HG02885 (cell line): ENCODE results near the gene PPP1R3E.

Source experiments
- ATAC-seq: cut with Tn5 transposase; IDR thresholded peaks from one replicate; pipeline ENCODE4 v1.9.1; 2021; ENCODE audit warnings: mild to moderate bottlenecking; ENCODE audit not compliant: unreplicated experiment, poor library complexity

Gene PPP1R3E

DNA sequence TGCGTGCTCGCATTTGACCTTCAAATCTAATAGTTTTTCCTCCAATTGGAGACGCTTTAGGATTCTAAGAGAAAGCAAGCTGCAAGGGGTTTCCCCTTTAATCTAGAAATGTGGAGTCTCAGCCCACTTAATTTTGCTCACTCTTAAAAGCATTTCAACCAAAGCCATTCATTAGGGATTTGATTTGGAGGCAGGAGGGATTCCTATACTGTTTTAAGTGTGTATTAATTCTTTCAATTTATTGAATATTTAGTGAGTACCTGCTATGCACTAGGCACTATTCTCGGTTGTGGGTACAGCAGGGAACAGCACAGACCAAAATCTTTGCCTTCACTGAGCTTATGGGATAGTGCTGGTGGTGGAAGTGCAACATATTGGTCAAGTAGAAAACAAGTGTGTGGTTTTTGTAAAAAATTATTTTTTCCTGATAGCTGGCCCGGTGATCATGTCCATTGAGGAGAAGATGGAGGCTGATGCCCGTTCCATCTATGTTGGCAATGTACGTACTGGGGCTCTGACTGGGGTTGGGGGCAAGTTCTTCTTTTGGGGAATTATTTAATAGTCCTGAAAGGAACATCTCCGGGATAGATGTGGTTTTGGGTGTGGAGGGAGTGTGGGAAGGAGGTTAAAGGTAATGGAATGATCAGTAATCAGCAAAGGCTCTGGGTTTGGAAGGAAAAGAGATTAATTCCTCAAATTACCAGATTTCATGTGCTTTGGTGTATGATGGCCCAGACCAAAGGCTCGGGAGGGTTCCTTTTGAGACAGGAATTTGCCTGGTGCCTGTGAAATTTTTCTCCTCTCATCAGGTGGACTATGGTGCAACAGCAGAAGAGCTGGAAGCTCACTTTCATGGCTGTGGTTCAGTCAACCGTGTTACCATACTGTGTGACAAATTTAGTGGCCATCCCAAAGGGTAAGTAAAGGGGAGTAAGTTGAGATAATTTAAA, 20.2 kb upstream of the PPP1R3E start:
- ATAC-seq = no peak

DNA sequence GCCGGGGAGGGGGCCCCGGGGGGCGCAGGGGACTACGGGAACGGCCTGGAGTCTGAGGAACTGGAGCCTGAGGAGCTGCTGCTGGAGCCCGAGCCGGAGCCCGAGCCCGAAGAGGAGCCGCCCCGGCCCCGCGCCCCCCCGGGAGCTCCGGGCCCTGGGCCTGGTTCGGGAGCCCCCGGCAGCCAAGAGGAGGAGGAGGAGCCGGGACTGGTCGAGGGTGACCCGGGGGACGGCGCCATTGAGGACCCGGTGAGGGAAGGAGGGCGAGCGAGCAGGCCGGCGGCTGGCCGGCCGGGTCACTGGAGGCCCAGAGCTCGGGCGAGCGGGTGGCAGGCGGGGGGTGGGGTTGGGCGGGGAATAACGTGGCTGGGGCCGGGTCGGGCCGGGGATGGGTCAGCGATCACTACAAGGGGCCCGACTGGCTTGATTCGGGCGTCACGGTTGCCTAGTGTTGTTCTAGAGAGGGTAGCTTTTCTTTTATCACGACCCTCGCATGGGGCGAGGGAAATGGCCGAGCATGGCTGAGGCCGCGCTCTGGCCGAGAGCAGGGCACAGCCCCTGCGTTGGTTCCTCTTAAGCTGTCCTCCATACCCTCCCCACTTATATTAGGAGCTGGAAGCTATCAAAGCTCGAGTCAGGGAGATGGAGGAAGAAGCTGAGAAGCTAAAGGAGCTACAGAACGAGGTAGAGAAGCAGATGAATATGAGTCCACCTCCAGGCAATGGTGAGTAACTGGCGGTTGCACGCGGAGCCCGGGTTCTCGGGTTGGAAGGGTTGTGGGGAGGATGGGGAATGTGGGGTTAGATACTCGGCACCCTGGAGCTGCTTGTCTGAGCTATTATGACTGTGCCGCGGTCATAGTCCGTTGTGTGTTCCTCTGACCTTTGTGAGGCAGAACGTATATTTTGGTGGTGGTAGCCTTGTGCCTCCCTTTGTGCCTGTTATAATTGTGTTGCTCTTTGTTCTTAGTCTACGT, 19.2 kb upstream of the PPP1R3E start:
- peak; percentile 10 for ATAC-seq

DNA sequence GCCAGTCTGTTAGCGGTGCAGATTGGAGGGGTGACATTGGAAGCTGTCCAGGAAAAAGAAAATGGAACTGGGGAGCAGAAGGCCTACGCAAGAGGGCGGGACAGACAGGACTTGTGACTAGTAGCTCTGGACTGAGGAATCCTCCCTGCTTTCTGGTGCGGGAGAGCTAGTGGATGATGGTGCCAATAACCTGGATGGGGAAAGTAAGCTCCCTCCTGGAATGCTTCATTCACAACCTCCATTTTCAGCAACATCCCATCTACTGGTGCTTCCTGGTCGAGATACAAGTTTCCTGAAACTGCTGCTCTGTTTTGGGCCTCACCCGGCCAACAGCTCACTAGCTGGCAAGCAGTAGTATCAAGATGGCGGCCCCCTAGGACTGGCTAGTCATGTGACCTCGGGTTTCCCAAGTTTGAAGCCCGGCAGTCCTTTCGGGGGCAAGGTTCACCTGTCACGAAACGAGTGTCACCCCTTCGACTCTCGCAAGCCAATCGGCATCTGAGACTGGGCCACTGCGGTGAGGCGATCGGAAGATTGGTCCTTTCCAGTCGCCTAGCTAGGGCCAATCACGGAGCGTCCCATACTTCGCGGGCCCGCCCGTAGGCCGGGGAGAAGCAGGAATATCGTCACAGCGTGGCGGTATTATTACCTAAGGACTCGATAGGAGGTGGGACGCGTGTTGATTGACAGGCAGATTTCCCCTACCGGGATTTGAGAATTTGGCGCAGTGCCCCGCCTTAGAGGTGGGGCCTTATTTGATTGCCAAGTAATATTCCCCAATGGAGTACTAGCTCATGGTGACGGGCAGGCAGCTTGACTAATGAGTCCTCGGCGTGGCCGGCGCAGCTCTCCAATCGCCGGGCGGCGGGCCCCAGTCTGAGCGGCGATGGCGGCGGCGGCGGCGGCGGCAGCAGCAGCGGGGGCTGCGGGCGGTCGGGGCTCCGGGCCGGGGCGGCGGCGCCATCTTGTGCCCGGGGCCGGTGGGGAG, 18.2 kb upstream of the PPP1R3E start, which contains the start of gene PABPN1:
Gene PABPN1, plus strand, starts transcription at position 874 of the 988 bp plus-strand sequence. Its CDS starts 13 bp downstream, at position 887.
- ATAC-seq = peak; percentile 88

DNA sequence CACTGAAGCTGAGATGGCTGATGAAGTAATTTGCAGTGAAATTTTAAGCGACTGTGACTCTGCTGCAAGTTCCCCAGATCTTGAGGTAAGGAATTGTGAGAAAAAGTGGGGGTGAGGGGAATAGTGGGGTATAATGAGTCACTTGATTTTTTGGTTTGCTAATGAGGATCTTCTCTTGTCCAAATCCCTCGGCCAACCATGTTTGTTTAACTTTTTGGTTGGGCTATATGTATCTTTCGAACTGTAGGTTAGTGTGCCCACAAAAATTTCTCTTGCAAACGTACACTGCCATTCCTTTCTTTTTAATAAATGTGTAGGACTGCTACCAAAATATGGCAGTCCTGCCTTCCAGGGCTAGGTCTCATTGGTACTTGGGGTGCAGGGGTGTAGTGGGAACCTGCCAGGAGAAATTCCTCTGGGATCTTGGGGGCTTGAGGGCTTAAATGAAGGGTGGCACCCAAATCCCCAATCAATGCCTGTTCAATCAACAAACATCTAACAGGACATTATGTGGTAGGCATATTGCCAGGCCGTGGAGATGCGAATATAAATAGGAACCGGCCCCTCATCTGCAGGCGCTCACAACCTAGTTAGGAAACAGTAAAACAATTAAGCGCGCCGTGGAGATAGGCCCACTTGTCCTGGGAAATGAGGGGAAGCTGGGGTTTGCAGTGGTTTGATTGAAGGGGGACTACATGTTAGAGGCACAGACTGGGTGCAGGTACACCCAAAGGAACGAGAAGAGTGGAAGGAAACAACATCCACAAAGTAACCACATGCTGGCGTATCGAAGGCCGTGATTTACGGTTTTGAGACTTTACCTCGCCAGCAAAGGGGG, 17.3 kb upstream of the PPP1R3E start:
- ATAC-seq = no peak

DNA sequence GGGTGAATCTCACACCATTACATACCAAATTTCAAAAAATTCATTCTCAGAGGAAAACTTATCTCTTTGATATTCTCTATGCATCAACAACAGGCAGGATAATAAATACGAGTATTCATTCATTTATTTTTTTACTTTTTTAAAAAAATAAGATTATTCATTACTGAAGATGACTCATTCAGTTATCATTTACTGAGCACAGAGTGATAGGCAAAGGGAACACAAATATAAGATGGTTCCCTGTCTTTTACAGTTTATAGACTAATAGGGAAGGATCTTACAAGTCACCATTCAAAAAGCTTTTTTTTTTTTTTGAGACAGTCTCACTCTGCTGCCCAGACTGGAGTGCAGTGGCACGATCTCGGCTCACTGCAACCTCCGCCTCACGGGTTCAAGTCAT, 13.6 kb upstream of the PPP1R3E start:
- ATAC-seq = no peak

DNA sequence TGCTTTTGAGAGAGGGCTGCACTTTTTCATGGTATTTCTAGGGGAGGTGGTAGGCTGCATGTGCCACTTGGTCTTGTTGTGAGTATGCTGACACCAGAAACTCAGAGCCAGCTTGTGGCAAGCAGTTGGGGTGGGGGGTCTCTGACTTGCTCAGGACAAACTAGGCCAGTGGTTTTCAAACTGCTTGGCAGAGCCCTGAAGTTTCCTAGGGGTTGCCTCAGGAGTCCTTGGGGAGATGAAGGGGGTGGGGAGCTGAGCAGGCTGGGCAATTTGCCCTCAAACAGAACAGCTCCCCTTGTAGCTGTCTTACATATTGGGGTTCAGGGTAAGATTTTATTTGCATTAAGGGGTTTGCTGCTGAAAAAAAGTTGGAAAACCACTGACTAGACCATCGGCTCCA, 7.9 kb upstream of the PPP1R3E start:
- no peak for ATAC-seq

DNA sequence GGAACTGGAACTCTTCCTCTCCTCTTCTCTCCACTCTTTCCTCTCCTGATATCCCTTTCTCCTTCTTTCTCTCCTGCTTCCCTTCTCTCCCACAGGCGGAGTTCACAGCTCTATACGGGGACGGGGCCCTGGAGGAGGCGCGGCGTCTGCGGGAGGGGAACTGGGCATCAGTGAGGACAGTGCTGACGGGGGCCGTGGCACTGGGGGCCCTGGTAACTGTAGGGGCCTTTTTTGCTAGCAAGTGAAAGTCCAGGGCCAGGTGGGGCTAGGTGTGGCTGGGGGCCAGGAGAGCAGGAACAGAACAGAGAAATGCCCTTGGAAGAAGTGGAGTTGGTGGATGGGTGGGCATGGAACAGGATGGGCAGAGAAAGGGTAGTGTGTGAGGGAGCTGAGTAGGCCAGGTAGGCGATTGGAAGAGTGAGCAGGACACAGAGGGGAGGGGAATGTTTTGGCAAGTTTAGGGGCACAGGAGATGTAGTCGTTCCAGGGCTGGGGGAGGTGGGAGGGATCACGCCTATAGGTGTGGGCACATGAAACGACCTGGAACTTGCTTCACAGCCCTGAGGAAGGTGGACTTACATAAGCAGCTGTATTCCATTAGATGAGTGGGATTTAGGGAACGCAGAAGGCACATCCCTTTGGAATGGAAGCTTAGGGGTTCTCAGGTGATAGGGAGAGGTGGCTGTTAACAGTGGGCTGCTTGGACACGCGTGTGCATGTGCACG, 6.2 kb upstream of the PPP1R3E start:
- ATAC-seq = no peak

DNA sequence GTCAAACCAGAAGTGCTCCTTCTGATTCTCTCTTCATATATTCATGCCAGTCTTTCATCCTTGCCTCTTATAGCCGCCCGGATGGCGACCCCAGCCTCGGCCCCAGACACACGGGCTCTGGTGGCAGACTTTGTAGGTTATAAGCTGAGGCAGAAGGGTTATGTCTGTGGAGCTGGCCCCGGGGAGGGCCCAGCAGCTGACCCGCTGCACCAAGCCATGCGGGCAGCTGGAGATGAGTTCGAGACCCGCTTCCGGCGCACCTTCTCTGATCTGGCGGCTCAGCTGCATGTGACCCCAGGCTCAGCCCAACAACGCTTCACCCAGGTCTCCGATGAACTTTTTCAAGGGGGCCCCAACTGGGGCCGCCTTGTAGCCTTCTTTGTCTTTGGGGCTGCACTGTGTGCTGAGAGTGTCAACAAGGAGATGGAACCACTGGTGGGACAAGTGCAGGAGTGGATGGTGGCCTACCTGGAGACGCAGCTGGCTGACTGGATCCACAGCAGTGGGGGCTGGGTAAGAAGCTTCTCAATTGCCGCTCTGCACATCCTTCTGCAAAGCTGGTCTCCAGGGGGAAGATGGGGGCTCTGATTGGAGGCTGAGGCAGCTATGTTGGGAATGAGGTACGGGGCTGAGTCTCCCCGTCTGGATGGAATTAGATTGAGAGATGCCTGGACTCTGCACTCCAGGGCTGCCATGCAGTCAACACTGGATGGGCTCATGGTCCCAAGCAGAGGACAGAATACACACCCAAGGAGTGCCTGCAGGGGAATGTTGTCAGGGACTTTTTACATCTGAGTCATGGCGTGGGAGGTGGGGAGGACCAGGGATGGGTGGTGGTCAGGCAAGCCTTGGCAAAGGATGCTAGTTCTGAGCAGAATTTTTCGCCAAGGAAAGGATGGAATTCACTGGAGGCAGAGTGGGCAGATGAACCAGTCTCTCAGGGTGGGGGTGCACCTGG, 5.3 kb upstream of the PPP1R3E start:
- no peak for ATAC-seq

DNA sequence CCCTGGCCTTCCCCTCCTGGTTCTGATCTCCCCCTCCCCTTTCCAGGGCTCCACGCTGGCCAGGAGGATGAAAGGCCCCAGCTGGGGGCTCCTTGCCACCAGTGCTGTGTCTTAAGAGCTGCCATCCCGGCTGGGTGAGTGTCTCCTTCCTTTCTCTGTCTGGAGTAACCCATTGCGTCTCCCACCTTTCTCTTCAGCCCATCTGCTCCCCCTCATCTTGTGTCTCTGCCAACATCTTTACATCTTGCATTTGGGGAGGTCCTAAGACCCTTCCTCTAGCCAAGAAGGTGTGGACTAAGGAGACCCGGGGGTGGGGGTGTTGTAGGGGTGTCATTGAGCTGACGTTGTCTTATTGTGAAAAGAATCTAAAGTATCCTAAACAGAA, 4.5 kb upstream of the PPP1R3E start:
- ATAC-seq = no peak

DNA sequence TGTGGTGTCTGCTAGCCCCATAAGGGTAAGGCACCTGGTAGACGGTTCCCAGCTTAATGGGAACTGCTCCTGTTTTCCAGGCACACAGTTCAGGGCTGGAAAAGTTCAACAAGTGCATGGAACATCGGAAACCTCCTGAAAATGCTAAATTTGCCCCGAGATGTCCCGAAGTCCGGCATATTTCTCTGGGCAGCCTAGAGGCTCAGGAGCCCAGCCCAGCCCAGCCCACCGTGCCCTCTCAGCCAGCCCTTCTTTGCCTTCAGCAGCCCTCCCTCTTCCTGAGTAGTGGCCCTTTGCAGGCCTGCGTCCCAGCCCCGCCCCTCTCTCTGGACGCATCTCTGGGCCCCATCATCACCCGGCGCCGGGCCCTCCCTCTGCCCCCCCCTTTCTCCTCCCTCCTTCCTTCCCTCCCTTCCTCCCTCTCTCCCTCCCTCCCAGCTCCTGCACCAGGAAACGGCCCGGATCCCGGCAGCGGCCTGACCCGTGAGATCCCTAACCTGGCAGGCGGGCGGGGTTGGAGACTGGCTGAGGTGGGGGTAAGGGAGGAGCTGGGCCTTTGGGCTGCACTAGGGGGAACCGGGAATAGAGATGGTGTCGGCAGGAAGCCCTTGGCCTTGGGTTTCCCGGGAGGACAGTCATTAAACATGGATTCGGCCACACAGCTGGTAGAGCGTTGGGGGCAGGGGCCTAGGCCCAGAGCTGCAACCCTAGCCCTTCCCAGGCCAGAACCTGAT, 3.9 kb upstream of the PPP1R3E start, which contains the start of gene BCL2L2:
Gene BCL2L2, plus strand, starts transcription at position 422 of the 734 bp plus-strand sequence. CDS start 935 bp downstream, outside the sequence.
- ATAC-seq = peak; percentile 29

DNA sequence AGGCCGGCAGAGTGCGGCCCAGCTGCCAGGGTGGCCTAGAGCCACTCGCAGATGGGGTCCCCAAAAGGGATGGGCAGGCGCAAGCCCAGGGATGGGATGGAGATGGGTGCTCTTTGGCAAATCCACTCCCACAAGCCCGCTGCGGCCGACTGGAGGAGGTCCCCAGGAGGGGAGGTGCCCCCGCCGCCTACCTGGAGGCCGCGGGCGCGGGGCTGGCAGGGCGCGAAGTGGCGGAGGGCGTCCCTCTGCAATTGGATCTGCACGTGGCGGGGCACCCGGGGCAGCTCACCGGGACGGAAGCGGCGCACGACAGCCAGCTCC, 730 bp downstream of the PPP1R3E start:
- ATAC-seq = peak; percentile 8

DNA sequence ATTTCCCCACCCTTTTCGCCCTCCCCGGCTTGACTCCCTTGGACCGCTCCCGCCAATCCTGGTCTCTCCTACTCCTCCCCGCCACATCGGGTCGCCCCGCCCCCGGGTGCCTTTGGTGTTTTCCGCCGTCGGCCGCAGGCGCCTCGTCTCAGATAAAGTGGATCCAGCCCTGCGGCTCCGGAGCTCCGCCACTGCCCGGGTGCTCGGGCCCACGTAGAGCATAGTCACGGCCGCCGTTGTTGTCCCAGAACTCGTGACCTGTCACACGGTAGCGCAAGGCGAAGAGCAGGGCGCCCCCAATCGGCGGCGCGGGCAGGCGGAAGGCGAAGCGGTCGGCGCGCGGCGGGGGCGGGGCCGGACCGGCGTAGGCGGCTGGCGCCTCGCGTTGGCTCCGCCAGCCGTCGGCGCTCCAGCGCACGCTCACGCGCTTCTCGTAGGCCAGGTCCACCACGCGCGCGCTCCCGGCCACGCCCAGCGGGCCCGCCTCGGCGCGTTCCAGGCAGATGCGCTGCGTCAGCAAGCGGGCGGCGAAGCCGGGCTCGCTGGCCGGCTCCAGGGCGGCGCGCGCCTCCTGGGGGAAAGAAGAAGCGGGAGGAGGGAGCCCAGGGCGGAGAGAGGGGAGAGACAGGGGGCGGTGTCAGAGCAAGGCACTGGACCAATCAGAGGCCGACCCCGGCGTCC, 1.2 kb downstream of the PPP1R3E start:
- peak; percentile 79 for ATAC-seq

DNA sequence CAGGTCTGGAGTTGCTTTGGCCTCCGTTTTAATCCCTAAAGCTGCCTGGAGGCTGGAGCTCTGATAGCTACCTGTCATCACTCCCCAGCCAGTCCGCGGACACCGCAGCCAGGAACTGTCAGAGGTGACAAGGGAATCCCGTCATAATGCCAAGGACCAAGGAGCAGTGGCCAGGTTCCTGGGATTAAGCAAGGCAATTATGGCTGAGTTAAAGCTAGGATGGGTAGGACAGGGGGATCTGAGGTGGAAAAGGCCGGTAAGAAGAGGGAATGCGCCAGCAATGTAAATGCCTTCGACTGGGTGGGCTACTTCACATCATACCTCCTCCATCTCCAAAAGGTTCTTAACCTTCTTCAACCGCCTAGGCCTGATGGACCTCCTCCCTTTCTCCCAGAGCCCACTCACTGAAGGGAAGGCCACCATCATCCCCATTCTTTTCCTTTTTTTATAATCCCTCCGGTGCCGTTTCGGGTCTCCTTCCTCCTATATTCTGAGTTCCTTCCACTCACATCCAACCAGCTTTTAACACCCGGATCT, 1.9 kb downstream of the PPP1R3E start:
- no peak for ATAC-seq

DNA sequence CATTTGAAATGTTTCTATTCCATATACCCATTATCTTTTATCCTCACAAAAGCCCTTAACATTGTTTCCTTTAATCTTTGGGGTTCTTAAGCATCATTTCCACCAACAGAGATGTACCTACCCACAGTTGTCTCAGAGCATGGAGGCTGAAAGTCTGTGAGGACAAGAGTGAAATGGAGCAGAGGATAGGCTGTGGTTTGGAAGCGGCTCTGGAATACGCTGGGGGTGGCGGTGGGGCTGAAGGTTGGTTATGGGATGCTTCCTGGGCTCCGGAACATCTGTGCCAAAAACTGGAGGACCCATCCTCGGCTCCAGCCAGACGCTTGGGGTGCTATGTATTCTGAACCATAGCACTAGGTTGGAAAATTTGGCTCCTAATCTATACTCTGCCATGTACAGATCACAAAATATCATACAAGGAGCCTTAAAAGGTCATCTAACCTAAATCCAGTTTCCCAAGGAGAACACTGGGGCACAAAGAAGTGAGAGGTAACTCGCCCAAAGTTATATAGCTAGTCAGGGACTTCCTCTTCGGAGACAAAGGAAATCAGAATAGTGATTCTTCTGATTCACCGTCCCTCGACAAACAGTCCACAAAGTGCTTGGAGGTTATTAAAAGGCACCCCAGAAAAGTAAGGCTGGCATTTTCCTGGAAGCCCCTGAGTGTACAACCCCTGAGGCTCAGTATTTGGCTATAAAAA, 2.5 kb downstream of the PPP1R3E start:
- ATAC-seq = no peak
